HG02798 (cell line): Measurements from ENCODE around the gene RNF13.
A peak's percentile ranks its signal among the peaks of the same experiment; 100 is the strongest.
"Not testable (repeated sequence)": the region's sequence is repeated elsewhere in the genome, so short reads cannot be mapped to it uniquely, and the experiment has no call there.

Experiments
- ATAC-seq: cut with Tn5 transposase; IDR thresholded peaks from one replicate; pipeline ENCODE4 v1.9.1; 2021; ENCODE audit warnings: mild to moderate bottlenecking; ENCODE audit not compliant: unreplicated experiment, poor library complexity

The RNF13 gene

GRCh38 chr3:149796026-149796425 is 17.0 kb upstream of the RNF13 start:
- no peak for ATAC-seq

- no peak for ATAC-seq
These were observed 12.3 kb upstream of the RNF13 start for GRCh38 chr3:149800693-149801092.

- no peak for ATAC-seq
These were observed 11.8 kb upstream of the RNF13 start for GRCh38 chr3:149801195-149801594.

- no peak for ATAC-seq
These were observed 11.4 kb upstream of the RNF13 start for GRCh38 chr3:149801639-149802038.

- no peak for ATAC-seq
These were observed 6.7 kb upstream of the RNF13 start for GRCh38 chr3:149806171-149806778.

GRCh38 chr3:149808209-149808829 is 4.7 kb upstream of the RNF13 start:
- no peak for ATAC-seq

GRCh38 chr3:149809699-149810098 is 3.3 kb upstream of the RNF13 start:
- no peak for ATAC-seq

- no peak for ATAC-seq
These were observed 2.2 kb upstream of the RNF13 start for GRCh38 chr3:149810846-149811245.

GRCh38 chr3:149812165-149812605 is 830 bp upstream of the RNF13 start:
- no peak for ATAC-seq

- ATAC-seq = peak; percentile 14
These were observed 609 bp downstream of the RNF13 start for GRCh38 chr3:149813367-149814281.

- no peak for ATAC-seq
These were observed 2.3 kb downstream of the RNF13 start for GRCh38 chr3:149815321-149815720.

- no peak for ATAC-seq
These were observed 2.7 kb downstream of the RNF13 start for GRCh38 chr3:149815728-149816127.

GRCh38 chr3:149816311-149816710 is 3.3 kb downstream of the RNF13 start:
- ATAC-seq = no peak

- ATAC-seq = no peak
These were observed 4.0 kb downstream of the RNF13 start for GRCh38 chr3:149816986-149817385.

- no peak for ATAC-seq
These were observed 6.4 kb downstream of the RNF13 start for GRCh38 chr3:149819432-149819831.

GRCh38 chr3:149820183-149820582 is 7.2 kb downstream of the RNF13 start:
- ATAC-seq = no peak

GRCh38 chr3:149826636-149827035 is 13.6 kb downstream of the RNF13 start:
- ATAC-seq = no peak

- no peak for ATAC-seq
These were observed 15.4 kb downstream of the RNF13 start for GRCh38 chr3:149828390-149828789.

- ATAC-seq = not testable (repeated sequence)
These were observed 16.6 kb downstream of the RNF13 start for GRCh38 chr3:149829631-149830030.

- ATAC-seq = no peak
These were observed 17.9 kb downstream of the RNF13 start for GRCh38 chr3:149830902-149831301.

- no peak for ATAC-seq
These were observed 18.3 kb downstream of the RNF13 start for GRCh38 chr3:149831321-149831720.
